ENCODE results near the gene DOCK8. TPM values are rescaled to one million over a fixed set of nuclear protein-coding genes. Genes with fewer than 3 reads are reported as not detected.

The DOCK8 gene
- total RNA-seq, 1 donor from 2014 or later = 8.9 TPM

- H3K27ac ChIP-seq = no peak overlapping the region
- no peak overlapping the region for H3K4me3 ChIP-seq
- no peaks in the 10 kb centered on the region for H3K36me3 ChIP-seq
- peaks cover 0 to 3% of the 10 kb centered on the region in 2 donors for H3K4me1 ChIP-seq
- DNase-seq (ENCODE audit: low spot score in 2 of 2) = no peak
- H3K27me3 ChIP-seq = no peaks in the 10 kb centered on the region
- H3K9me3 ChIP-seq = no peaks in the 10 kb centered on the region
- no peak for TF ChIP-seq CTCF (IDR thresholded peaks at IDR 0.05)
- intact Hi-C loops (cut with DNase I) = no loop called here
These were observed 142.9 kb downstream of the DOCK8 start for GRCh38 chr9:357560-357959.

DNA sequence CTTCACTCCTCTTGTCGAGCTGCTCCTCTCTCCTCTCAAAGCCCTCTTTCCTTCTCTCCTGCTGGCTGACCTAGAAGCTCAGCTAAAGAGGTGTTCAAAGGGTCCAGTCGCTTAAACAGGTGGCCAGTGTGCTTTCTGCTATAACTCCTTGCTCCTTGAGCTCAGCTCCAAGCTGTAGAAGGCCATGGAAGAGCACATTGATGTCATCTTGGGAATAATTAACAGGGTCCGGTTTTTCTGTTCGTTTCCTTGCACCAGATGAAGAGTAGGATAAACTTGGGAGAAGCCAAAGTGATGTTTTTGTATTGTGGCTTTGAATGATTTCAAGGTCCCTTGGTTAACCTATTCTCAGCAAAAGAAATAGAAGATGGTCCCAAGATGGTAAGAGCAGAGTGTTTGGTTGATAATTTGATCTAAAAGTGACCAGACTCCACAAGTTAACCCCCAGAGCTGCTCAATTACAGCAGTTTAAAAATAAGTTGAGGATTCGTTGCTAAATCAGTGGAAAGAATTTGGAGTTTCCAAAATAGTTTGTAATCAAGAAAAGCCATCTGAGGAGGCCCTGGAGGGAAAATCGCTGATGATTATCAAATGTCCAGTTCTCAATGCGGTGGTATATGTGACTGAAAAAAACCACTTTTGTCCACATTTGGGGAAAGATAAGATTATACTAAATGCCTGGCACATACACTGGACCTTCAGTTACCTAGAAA is 148.1 kb downstream of the DOCK8 start:
- H3K27me3 ChIP-seq = no peaks in the 10 kb centered on the region
- no peaks in the 10 kb centered on the region for H3K9me3 ChIP-seq
- TF ChIP-seq CTCF (IDR thresholded peaks at IDR 0.05) = no peak
- H3K4me1 ChIP-seq = no peaks in the 10 kb centered on the region
- no peak overlapping the region for H3K27ac ChIP-seq
- H3K36me3 ChIP-seq = no peaks in the 10 kb centered on the region
- intact Hi-C loops (cut with DNase I) = no loop called here
- no peak overlapping the region for H3K4me3 ChIP-seq
- DNase-seq (ENCODE audit: low spot score in 2 of 2) = no peak

DNA sequence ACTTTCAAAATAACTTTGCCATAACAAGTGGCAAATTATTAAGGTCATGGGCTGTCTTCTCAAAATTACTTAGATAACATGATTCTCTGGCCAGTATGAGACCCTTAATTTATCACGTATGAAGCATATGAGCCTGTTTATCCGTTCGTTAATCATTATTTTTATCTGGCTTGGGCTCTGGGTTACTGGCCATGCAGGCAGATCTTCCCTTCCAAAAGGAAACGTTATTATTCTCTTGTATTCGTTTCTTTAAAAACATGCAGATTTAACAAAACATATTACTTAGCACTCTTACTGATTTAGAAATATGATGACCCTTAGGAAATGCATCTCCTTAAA is 148.6 kb downstream of the DOCK8 start:
- H3K36me3 ChIP-seq = no peaks in the 10 kb centered on the region
- no peak overlapping the region for H3K27ac ChIP-seq
- intact Hi-C loops (cut with DNase I) = no loop called here
- H3K4me3 ChIP-seq = no peak overlapping the region
- no peaks in the 10 kb centered on the region for H3K27me3 ChIP-seq
- TF ChIP-seq CTCF (IDR thresholded peaks at IDR 0.05) = no peak
- H3K9me3 ChIP-seq = no peaks in the 10 kb centered on the region
- DNase-seq (ENCODE audit: low spot score in 2 of 2) = no peak
- H3K4me1 ChIP-seq = no peaks in the 10 kb centered on the region

DNA sequence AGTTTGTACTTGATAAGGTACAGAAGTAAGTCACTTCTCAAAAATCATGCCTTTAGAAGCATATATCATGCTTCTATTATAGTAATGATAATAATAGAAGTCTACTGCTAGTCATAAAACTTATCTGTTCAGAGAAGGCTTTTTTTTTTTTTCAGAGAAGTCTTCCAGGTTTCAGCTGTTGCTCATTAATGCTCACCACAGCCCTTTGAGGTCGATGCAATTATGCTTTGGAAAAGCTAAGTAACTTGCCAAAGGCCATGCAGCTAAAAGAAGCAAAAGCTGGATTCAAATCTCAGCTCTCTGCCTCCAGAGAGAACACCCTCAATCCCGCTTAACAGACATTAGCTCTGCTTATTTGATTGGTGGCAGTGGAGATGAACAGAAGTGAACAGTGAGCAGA is 150.8 kb downstream of the DOCK8 start:
- H3K36me3 ChIP-seq = no peaks in the 10 kb centered on the region
- H3K9me3 ChIP-seq = no peaks in the 10 kb centered on the region
- no peak overlapping the region for H3K27ac ChIP-seq
- H3K27me3 ChIP-seq = no peaks in the 10 kb centered on the region
- intact Hi-C loops (cut with DNase I) = no loop called here
- no peak overlapping the region for H3K4me3 ChIP-seq
- no peaks in the 10 kb centered on the region for H3K4me1 ChIP-seq
- TF ChIP-seq CTCF (IDR thresholded peaks at IDR 0.05) = no peak
- DNase-seq (ENCODE audit: low spot score in 2 of 2) = no peak

DNA sequence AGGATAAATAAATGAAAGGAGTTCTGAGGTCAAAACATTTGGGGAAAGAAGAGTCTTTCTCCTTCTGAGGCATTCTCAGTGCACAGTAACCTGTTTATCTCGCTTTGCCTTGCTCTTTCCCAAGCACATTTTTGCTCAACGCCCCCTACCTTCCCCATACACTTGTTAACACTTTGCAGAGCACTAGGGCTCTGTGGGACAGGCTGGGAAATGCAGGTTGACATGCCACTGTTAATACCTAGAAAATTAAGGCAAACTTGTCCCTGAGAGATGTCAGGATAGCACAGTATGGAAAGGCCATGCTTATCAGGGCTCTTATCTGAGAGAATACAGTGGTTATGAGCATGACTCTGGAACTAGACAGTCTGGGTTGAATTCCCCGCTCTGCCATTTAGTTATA is 152.0 kb downstream of the DOCK8 start:
- Histone ChIP-seq H3K36me3 (no peaks in the 10 kb centered on the region), H3K4me1 (no peaks in the 10 kb centered on the region), H3K27ac (no peak overlapping the region), H3K27me3 (no peaks in the 10 kb centered on the region), H3K4me3 (no peak overlapping the region), H3K9me3 (no peaks in the 10 kb centered on the region)
- intact Hi-C loops (cut with DNase I) = no loop called here
- no peak for TF ChIP-seq CTCF (IDR thresholded peaks at IDR 0.05)
- no peak for DNase-seq (ENCODE audit: low spot score in 2 of 2)

DNA sequence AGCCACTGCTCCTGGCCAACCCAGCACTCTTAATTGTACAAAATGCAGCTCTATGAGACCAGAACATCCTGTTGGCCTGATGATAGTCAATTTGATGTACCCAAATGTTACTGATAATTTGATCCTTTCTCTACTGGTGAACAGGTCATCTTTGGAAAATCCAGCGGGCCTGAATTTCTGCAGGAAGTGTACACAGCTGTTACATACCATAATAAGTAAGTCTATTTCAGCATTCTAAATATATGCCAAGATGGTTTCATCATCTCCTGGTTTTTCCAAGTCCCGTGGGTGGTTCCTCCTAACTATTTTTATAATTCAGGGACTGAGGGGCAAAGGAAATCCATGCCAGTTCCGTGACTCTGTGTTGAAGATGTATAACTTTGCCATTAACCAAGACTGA is 155.4 kb downstream of the DOCK8 start:
- H3K27ac ChIP-seq = no peak overlapping the region
- intact Hi-C loops (cut with DNase I) = no loop called here
- H3K36me3 ChIP-seq = no peaks in the 10 kb centered on the region
- no peak for TF ChIP-seq CTCF (IDR thresholded peaks at IDR 0.05)
- H3K9me3 ChIP-seq = no peaks in the 10 kb centered on the region
- no peaks in the 10 kb centered on the region for H3K4me1 ChIP-seq
- no peak for DNase-seq (ENCODE audit: low spot score in 2 of 2)
- H3K4me3 ChIP-seq = no peak overlapping the region
- H3K27me3 ChIP-seq = no peaks in the 10 kb centered on the region

Measured in ascending aorta (tissue), 2 donors.